ENCODE measurements around the gene IQGAP1. TPM values are rescaled to one million over a fixed set of nuclear protein-coding genes. Genes with fewer than 3 reads are reported as not detected.

Gene IQGAP1
- total and polyA plus RNA-seq, 8 donors: 178 to 296 (median 222) TPM

DNA sequence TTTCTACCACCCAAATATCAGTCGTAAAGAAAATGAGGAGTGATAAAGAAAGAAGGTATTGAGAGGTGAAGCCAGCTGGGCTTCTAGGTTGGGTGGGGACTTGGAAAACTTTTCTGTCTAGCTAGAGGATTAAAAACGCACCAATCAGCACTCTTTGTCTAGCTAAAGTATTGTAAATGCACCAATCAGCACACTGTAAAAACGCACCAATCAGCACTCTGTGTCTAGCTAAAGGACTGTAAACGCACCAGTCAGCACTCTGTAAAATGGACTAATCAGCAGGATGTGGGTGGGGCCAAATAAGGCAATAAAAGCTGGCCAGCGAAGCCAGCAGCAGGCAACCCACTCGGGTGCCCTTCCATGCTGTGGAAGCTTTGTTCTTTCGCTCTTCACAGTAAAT, 13.0 kb upstream of the IQGAP1 start:
- no peaks in the 10 kb centered on the region for H3K27me3 ChIP-seq
- DNase-seq (no peak), ATAC-seq (no peak)
- no peak overlapping the region for H3K4me3 ChIP-seq
- peaks cover 0 to 8% of the 10 kb centered on the region in 2 donors for H3K9me3 ChIP-seq
- TF ChIP-seq, protein P1, sequence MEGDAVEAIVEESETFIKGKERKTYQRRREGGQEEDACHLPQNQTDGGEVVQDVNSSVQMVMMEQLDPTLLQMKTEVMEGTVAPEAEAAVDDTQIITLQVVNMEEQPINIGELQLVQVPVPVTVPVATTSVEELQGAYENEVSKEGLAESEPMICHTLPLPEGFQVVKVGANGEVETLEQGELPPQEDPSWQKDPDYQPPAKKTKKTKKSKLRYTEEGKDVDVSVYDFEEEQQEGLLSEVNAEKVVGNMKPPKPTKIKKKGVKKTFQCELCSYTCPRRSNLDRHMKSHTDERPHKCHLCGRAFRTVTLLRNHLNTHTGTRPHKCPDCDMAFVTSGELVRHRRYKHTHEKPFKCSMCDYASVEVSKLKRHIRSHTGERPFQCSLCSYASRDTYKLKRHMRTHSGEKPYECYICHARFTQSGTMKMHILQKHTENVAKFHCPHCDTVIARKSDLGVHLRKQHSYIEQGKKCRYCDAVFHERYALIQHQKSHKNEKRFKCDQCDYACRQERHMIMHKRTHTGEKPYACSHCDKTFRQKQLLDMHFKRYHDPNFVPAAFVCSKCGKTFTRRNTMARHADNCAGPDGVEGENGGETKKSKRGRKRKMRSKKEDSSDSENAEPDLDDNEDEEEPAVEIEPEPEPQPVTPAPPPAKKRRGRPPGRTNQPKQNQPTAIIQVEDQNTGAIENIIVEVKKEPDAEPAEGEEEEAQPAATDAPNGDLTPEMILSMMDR (IDR thresholded peaks at IDR 0.05): no peak
- peaks cover 0 to 20% of the 10 kb centered on the region in 2 donors for H3K4me1 ChIP-seq
- H3K36me3 ChIP-seq: no peaks in the 10 kb centered on the region
- intact Hi-C loops (cut with DNase I): no loop called here
- no peak overlapping the region for H3K27ac ChIP-seq

DNA sequence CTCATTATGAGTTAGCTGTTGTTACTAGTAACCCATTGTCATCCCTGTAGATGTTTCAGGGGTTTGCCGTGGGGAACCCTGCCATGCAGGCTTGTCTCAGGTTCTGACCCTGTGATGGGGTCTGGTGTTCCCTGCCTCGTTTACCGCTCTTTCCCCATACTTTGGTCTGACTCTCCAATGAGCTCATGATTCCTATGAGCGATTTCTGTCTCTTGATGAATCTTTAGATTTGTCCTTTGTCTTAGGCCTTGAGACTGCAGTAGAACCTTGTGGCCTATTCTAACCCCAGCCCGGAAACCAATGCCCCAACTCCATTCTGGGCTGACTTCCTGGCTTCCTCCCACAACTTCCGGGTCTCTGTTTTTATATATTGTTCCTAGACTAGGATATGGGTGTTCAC, 11.3 kb upstream of the IQGAP1 start:
- TF ChIP-seq, protein P1 (IDR thresholded peaks at IDR 0.05): no peak
- intact Hi-C loops (cut with DNase I): no loop called here
- Histone ChIP-seq H3K27me3 (no peaks in the 10 kb centered on the region), H3K4me3 (no peak overlapping the region), H3K9me3 (peaks cover 0 to 8% of the 10 kb centered on the region in 2 donors), H3K36me3 (no peaks in the 10 kb centered on the region), H3K4me1 (peaks cover 0 to 18% of the 10 kb centered on the region in 2 donors), H3K27ac (peak overlapping the region in 1 of 2 donors; percentile 65)
- DNase-seq (no peak), ATAC-seq (no peak)

DNA sequence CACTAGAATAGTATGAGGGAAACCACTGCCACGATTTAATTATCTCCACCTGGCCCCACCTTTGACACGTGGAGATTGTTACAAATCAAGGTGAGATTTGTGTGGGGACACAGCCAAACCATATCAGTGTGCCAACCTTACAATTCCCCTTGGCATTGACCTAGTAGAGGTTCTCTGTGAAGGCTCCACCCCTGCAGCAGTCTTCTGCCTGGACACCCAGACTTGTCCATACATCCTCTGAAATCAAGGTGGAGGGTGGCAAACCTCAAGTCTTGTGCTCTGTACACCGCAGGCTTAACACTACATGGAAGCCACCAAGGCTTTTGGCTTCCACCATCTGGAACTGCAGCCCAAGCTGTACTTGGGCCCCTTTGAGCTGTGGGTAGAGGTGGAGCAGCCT, 8.8 kb upstream of the IQGAP1 start:
- Histone ChIP-seq H3K27ac (no peak overlapping the region), H3K27me3 (no peaks in the 10 kb centered on the region), H3K9me3 (peaks cover 0 to 8% of the 10 kb centered on the region in 2 donors), H3K4me3 (no peak overlapping the region), H3K4me1 (peaks cover 0 to 18% of the 10 kb centered on the region in 2 donors), H3K36me3 (no peaks in the 10 kb centered on the region)
- DNase-seq (no peak), ATAC-seq (no peak)
- TF ChIP-seq, protein P1 (IDR thresholded peaks at IDR 0.05): no peak
- intact Hi-C loops (cut with DNase I): no loop called here

DNA sequence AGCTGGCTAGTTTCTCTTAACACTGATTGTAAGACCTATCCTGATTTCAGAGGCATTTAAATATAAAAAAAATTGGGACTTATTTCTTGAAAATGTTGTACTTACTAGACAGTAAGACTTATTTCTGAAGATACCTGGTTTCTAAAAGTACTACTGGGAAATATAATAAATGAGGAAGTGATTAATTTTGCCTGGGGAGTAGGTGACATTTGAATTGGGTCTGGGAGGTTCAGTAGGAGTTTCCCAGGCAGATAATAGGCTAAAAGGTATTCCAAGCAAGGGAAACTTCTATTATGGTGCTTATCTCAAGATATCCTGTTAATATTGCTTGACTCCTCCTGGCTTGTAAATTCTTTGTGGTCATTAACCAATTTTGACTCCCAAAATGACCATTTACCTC, 6.5 kb upstream of the IQGAP1 start:
- intact Hi-C loops (cut with DNase I): no loop called here
- Histone ChIP-seq H3K27me3 (no peaks in the 10 kb centered on the region), H3K27ac (no peak overlapping the region), H3K36me3 (no peaks in the 10 kb centered on the region), H3K9me3 (peaks cover 0 to 8% of the 10 kb centered on the region in 2 donors), H3K4me1 (peaks cover 0 to 14% of the 10 kb centered on the region in 2 donors), H3K4me3 (no peak overlapping the region)
- TF ChIP-seq, protein P1 (IDR thresholded peaks at IDR 0.05): no peak
- no peak for ATAC-seq
- DNase-seq: no peak

DNA sequence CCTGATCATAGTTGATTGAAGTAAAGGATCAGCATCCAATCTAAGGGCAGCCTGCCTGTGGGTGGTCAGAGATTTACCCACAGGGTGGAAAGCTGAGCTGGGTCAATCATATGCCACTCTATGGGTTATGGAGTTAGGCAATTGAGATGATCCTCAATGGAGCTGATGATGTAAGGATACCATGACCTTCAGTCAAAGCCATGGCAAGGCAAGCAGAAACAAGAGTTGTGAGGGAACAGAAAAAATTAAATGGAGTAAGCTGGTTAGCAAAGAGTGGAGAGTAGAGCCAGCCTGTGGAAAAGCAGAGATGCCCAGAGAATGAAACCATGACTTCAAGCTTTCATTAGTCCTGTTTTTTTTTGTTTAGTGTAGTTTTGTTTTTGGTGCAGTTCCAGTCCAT, 5.7 kb upstream of the IQGAP1 start:
- DNase-seq: no peak
- intact Hi-C loops (cut with DNase I): no loop called here
- ATAC-seq: no peak

More for the DNA sequence above, 5.7 kb upstream of the IQGAP1 start:
- Histone ChIP-seq H3K27me3 (no peaks in the 10 kb centered on the region), H3K4me1 (peaks cover 0 to 7% of the 10 kb centered on the region in 2 donors), H3K27ac (no peak overlapping the region), H3K36me3 (no peaks in the 10 kb centered on the region), H3K9me3 (peaks cover 0 to 8% of the 10 kb centered on the region in 2 donors), H3K4me3 (no peak overlapping the region)
- TF ChIP-seq, protein P1 (IDR thresholded peaks at IDR 0.05): no peak

Measured in left lung (tissue), 10 donors.